HepG2 (cell line): ENCODE results near the gene ERLIN1. TPM values are rescaled to one million over a fixed set of nuclear protein-coding genes. Genes with fewer than 3 reads are reported as not detected.

Source experiments
- polyA plus RNA-seq, 8 experiments: library from polyadenylated mRNA; depleted of rRNA in 3 of 8; stranded (reverse) in 7 of 8; unstranded in 1 of 8; fragments of >200 nt; fragmentation: Illumina TruSeq in 4 of 8; extraction: Trizol in 4 of 8; gene quantifications; 2 replicates each; pipeline versions ENCODE4 v1.2.1 to v1.2.3, GENCODE V29; 2011 to 2016; ENCODE audit warnings: low read depth in 4 of 8, missing spikeins in 1 of 8, mixed read lengths in 1 of 8; ENCODE audit not compliant: insufficient read depth in 1 of 8
- total RNA-seq, 5 experiments: library from RNA; depleted of rRNA; stranded (reverse); fragments of >200 nt; fragmentation: Illumina TruSeq; extraction: Trizol; gene quantifications; 2 replicates each; pipeline ENCODE4 v1.2.3, GENCODE V29; 2016; ENCODE audit warnings: low read depth in 1 of 5

The ERLIN1 gene
- total and polyA plus RNA-seq, 2 of the 13 experiments (the other 11 are each of a cell fraction or from before 2014, with no cell fraction given), result 56.8 to 69.3 TPM

Other genes starting within 250 kb of the ERLIN1 start
- 6.3 and 6.4 TPM in 2 replicates for gene DNMBP, start 176.1 kb downstream of the ERLIN1 start, total RNA-seq (2016; rRNA removed; fragmentation: Illumina TruSeq; extraction: Trizol)
- 3.6 and 4.2 TPM in 2 replicates for gene DNMBP, start 176.1 kb downstream of the ERLIN1 start, polyA plus RNA-seq (2011; rRNA removed)
- gene CPN1, start 104.2 kb downstream of the ERLIN1 start, total RNA-seq (2016; rRNA removed; fragmentation: Illumina TruSeq; extraction: Trizol), result 8.1 and 17.3 TPM in 2 replicates
- gene CPN1, start 104.2 kb downstream of the ERLIN1 start, polyA plus RNA-seq (2011; rRNA removed), result 35.1 and 42.1 TPM in 2 replicates
- 30.3 and 44.3 TPM in 2 replicates for gene CHUK, start 43.6 kb upstream of the ERLIN1 start, total RNA-seq (2016; rRNA removed; fragmentation: Illumina TruSeq; extraction: Trizol)
- gene CHUK, start 43.6 kb upstream of the ERLIN1 start, polyA plus RNA-seq (2011; rRNA removed), result 8.0 and 9.6 TPM in 2 replicates
- 42.1 and 60.0 TPM in 2 replicates for gene CWF19L1, start 81.6 kb upstream of the ERLIN1 start, total RNA-seq (2016; rRNA removed; fragmentation: Illumina TruSeq; extraction: Trizol)
- 11.8 and 13.6 TPM in 2 replicates for gene CWF19L1, start 81.6 kb upstream of the ERLIN1 start, polyA plus RNA-seq (2011; rRNA removed)
- 64.4 and 81.4 TPM in 2 replicates for gene BLOC1S2, start 100.7 kb upstream of the ERLIN1 start, total RNA-seq (2016; rRNA removed; fragmentation: Illumina TruSeq; extraction: Trizol)
- 19.2 and 22.3 TPM in 2 replicates for gene BLOC1S2, start 100.7 kb upstream of the ERLIN1 start, polyA plus RNA-seq (2011; rRNA removed)
- gene PKD2L1, start 144.2 kb upstream of the ERLIN1 start, total RNA-seq (2016; rRNA removed; fragmentation: Illumina TruSeq; extraction: Trizol), result 0.07 and 0.31 TPM in 2 replicates
- 0.15 and 0.27 TPM in 2 replicates for gene PKD2L1, start 144.2 kb upstream of the ERLIN1 start, polyA plus RNA-seq (2011; rRNA removed)
- 338 and 492 TPM in 2 replicates for gene SCD, start 161.2 kb upstream of the ERLIN1 start, total RNA-seq (2016; rRNA removed; fragmentation: Illumina TruSeq; extraction: Trizol)
- 512 and 596 TPM in 2 replicates for gene SCD, start 161.2 kb upstream of the ERLIN1 start, polyA plus RNA-seq (2011; rRNA removed)